Left ventricle myocardium inferior (tissue), 1 donor: ENCODE data around the gene TSNAXIP1. TPM values are rescaled to one million over a fixed set of nuclear protein-coding genes. Genes with fewer than 3 reads are reported as not detected.

Experiments used
- DNase-seq: peaks from one replicate; pipeline ENCODE4 v3.0.0-alpha.2; 2020
- H3K27ac ChIP-seq: fragments of 200-600 bp; replicated peaks from 2 replicates; pipeline ENCODE4 v1.8.0; 2021
- H3K27me3 ChIP-seq: fragments of 200-600 bp; 2 replicates; pipeline ENCODE4 v1.8.0; 2021; ENCODE audit warnings: low read depth
- H3K36me3 ChIP-seq: fragments of 200-600 bp; 2 replicates; pipeline ENCODE4 v1.8.0; 2021
- H3K4me1 ChIP-seq: fragments of 200-600 bp; 2 replicates; pipeline ENCODE4 v1.8.0; 2021
- H3K4me3 ChIP-seq: fragments of 200-600 bp; 2 replicates; pipeline ENCODE4 v1.8.0; 2021; ENCODE audit warnings: mild to moderate bottlenecking, moderate library complexity
- H3K9me3 ChIP-seq: fragments of 200-600 bp; replicated peaks from 2 replicates; pipeline ENCODE4 v1.8.0; 2021
- intact Hi-C: fragments of 100-400 bp; cut with micrococcal nuclease; formaldehyde crosslinking; loops from one replicate; pipeline ENCODE4 v1.11.0; 2022
- total RNA-seq: library from RNA; stranded (reverse); fragmentation: NEBNext Ultra II Directional; extraction: Animal tissue kit (Norgen Biotek cat#: 25700); gene quantifications from one replicate; pipeline ENCODE4 v1.2.1, GENCODE V29; 2021
- TF ChIP-seq, protein P1 (sequence below): fragments of 200-600 bp; IDR thresholded peaks from 2 replicates; pipeline ENCODE4 v1.8.0; 2021; ENCODE audit warnings: antibody characterized with exemption, mild to moderate bottlenecking, borderline replicate concordance
- donor health status: DM: no; HTN: yes; CAD: no; lungs with severe emphysema.

Gene TSNAXIP1
- total RNA-seq, 1 donor from 2014 or later, result 0.49 TPM

- Histone ChIP-seq H3K4me3 (peak overlapping the region; percentile 93), H3K27ac (peak overlapping the region; percentile 90), H3K4me1 (peaks cover 32% of the 10 kb centered on the region), H3K36me3 (peaks cover 19% of the 10 kb centered on the region), H3K27me3 (no peaks in the 10 kb centered on the region), H3K9me3 (no peaks in the 10 kb centered on the region)
- TF ChIP-seq, protein P1, sequence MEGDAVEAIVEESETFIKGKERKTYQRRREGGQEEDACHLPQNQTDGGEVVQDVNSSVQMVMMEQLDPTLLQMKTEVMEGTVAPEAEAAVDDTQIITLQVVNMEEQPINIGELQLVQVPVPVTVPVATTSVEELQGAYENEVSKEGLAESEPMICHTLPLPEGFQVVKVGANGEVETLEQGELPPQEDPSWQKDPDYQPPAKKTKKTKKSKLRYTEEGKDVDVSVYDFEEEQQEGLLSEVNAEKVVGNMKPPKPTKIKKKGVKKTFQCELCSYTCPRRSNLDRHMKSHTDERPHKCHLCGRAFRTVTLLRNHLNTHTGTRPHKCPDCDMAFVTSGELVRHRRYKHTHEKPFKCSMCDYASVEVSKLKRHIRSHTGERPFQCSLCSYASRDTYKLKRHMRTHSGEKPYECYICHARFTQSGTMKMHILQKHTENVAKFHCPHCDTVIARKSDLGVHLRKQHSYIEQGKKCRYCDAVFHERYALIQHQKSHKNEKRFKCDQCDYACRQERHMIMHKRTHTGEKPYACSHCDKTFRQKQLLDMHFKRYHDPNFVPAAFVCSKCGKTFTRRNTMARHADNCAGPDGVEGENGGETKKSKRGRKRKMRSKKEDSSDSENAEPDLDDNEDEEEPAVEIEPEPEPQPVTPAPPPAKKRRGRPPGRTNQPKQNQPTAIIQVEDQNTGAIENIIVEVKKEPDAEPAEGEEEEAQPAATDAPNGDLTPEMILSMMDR, result no peak
- DNase-seq, result no peak
- intact Hi-C loops, result loop anchor here (5.0 to 10.0 kb wide), 2 partner anchors 85 to 132 kb away; no protein-coding TSS in a partner anchor
Observed at GRCh38 chr16:67807148-67807682, 526 bp downstream of the TSNAXIP1 start.

- H3K4me1 ChIP-seq, result peaks cover 10% of the 10 kb centered on the region
- H3K4me3 ChIP-seq, result no peak overlapping the region
- no peaks in the 10 kb centered on the region for H3K36me3 ChIP-seq
- no peak for DNase-seq
- TF ChIP-seq, protein P1, result no peak
- no peak overlapping the region for H3K27ac ChIP-seq
- H3K9me3 ChIP-seq, result no peaks in the 10 kb centered on the region
- no peaks in the 10 kb centered on the region for H3K27me3 ChIP-seq
- intact Hi-C loops, result no loop called here
Observed at GRCh38 chr16:67811899-67812298, 5.2 kb downstream of the TSNAXIP1 start.

GRCh38 chr16:67814567-67814966 lies 7.9 kb downstream of the TSNAXIP1 start:
- H3K36me3 ChIP-seq, result no peaks in the 10 kb centered on the region
- no peak overlapping the region for H3K27ac ChIP-seq
- intact Hi-C loops, result no loop called here
- H3K27me3 ChIP-seq, result no peaks in the 10 kb centered on the region
- H3K9me3 ChIP-seq, result no peaks in the 10 kb centered on the region
- TF ChIP-seq, protein P1, result no peak
- no peak for DNase-seq
- H3K4me1 ChIP-seq, result peaks cover 4% of the 10 kb centered on the region
- no peak overlapping the region for H3K4me3 ChIP-seq

GRCh38 chr16:67820608-67821259 lies 14.0 kb downstream of the TSNAXIP1 start:
- no peak overlapping the region for H3K4me3 ChIP-seq
- H3K36me3 ChIP-seq, result no peaks in the 10 kb centered on the region
- intact Hi-C loops, result no loop called here
- no peak overlapping the region for H3K27ac ChIP-seq
- TF ChIP-seq, protein P1, result no peak
- H3K4me1 ChIP-seq, result peaks cover 4% of the 10 kb centered on the region
- no peak for DNase-seq
- no peaks in the 10 kb centered on the region for H3K9me3 ChIP-seq
- no peaks in the 10 kb centered on the region for H3K27me3 ChIP-seq

GRCh38 chr16:67822511-67822910 lies 15.8 kb downstream of the TSNAXIP1 start:
- H3K9me3 ChIP-seq, result no peaks in the 10 kb centered on the region
- peaks cover 1% of the 10 kb centered on the region for H3K36me3 ChIP-seq
- intact Hi-C loops, result no loop called here
- no peaks in the 10 kb centered on the region for H3K27me3 ChIP-seq
- H3K27ac ChIP-seq, result no peak overlapping the region
- TF ChIP-seq, protein P1, result no peak
- no peak for DNase-seq
- H3K4me1 ChIP-seq, result no peaks in the 10 kb centered on the region
- no peak overlapping the region for H3K4me3 ChIP-seq
